PFSK-1 (cell line): Measurements from ENCODE around the gene HDAC4.

ENCODE experiments used
- POLR2AphosphoS5 ChIP-seq: IDR thresholded peaks from 2 replicates; pipeline ENCODE4 v1.6.1; 2012; ENCODE audit warnings: low read depth, mild to moderate bottlenecking, control low read depth, low read length, moderate library complexity
- TAF1 ChIP-seq: IDR thresholded peaks from 2 replicates; pipeline ENCODE4 v1.6.1; 2012; ENCODE audit warnings: low read length, control low read depth, borderline replicate concordance; ENCODE audit not compliant: insufficient read depth
- TF ChIP-seq, protein P1 (sequence below), 2 experiments: IDR thresholded peaks; 2 replicates each; pipeline versions ENCODE4 v1.6.1 to v1.8.0; 2011 to 2012; ENCODE audit warnings: low read depth in 2 of 2, low read length in 2 of 2, control low read depth in 1 of 2, inconsistent platforms in 1 of 2, mild to moderate bottlenecking in 1 of 2, moderate library complexity in 1 of 2; ENCODE audit not compliant: insufficient read depth in 1 of 2

DNA sequence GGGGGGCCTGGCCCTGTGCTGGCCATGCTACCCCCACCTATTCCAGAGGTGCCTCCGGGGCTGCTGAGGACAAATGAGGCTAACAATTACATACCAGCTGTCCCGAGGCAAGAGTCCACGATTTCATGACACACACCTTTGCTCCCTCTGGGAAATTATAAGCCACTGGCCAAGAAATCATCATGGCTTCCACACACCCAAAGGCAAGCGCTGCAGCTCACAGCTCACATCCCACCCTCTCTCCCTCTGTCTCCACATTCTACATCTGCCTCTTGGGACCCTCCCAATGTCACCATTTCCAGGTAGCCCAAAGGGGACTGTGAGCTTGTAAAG lies 134.4 kb downstream of the HDAC4 start:
- TF ChIP-seq, protein P1, sequence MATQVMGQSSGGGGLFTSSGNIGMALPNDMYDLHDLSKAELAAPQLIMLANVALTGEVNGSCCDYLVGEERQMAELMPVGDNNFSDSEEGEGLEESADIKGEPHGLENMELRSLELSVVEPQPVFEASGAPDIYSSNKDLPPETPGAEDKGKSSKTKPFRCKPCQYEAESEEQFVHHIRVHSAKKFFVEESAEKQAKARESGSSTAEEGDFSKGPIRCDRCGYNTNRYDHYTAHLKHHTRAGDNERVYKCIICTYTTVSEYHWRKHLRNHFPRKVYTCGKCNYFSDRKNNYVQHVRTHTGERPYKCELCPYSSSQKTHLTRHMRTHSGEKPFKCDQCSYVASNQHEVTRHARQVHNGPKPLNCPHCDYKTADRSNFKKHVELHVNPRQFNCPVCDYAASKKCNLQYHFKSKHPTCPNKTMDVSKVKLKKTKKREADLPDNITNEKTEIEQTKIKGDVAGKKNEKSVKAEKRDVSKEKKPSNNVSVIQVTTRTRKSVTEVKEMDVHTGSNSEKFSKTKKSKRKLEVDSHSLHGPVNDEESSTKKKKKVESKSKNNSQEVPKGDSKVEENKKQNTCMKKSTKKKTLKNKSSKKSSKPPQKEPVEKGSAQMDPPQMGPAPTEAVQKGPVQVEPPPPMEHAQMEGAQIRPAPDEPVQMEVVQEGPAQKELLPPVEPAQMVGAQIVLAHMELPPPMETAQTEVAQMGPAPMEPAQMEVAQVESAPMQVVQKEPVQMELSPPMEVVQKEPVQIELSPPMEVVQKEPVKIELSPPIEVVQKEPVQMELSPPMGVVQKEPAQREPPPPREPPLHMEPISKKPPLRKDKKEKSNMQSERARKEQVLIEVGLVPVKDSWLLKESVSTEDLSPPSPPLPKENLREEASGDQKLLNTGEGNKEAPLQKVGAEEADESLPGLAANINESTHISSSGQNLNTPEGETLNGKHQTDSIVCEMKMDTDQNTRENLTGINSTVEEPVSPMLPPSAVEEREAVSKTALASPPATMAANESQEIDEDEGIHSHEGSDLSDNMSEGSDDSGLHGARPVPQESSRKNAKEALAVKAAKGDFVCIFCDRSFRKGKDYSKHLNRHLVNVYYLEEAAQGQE (IDR thresholded peaks at IDR 0.05; ENCODE audit: insufficient read depth in 1 of 2, low read depth in 2 of 2, low read length in 2 of 2): no peak
- no peak for TF ChIP-seq POLR2AphosphoS5
- no peak for TF ChIP-seq TAF1
